SK-N-MC (cell line): ENCODE data around the gene SHMT1.
"Not testable (repeated sequence)": the region's sequence is repeated elsewhere in the genome, so short reads cannot be mapped to it uniquely, and the experiment has no call there.

Experiments used
- DNase-seq: peaks from one replicate; pipeline ENCODE4 v3.0.0-alpha.2; 2011; ENCODE audit warnings: low read depth, low spot score
- H3K27ac ChIP-seq: fragments of 200-600 bp; sonication (generic); 2 replicates; pipeline ENCODE4 v1.5.1; 2016; ENCODE audit warnings: mixed run types
- H3K36me3 ChIP-seq: fragments of 200-600 bp; sonication (generic); 2 replicates; pipeline ENCODE4 v1.6.1; 2017; ENCODE audit warnings: antibody characterized with exemption, low read length, mixed read lengths; ENCODE audit not compliant: insufficient read depth
- H3K4me3 ChIP-seq: fragments of 200-600 bp; sonication (generic); 2 replicates; pipeline ENCODE4 v1.5.1; 2016
- H3K9ac ChIP-seq: fragments of 200-600 bp; sonication (generic); 2 replicates; pipeline ENCODE4 v1.8.0; 2017; ENCODE audit warnings: mixed run types, mixed read lengths; ENCODE audit not compliant: insufficient read length
- H3K9me3 ChIP-seq: fragments of 200-600 bp; sonication (generic); 2 replicates; pipeline ENCODE4 v1.6.1; 2017; ENCODE audit warnings: low read depth, mild to moderate bottlenecking, antibody characterized with exemption, low read length, moderate library complexity, mixed read lengths
- EZH2 ChIP-seq: fragments of 200-600 bp; sonication (generic); IDR thresholded peaks from one replicate; pipeline ENCODE4 v1.6.1; 2017; ENCODE audit warnings: antibody characterized with exemption
- FOXP2 ChIP-seq: optimal IDR thresholded peaks from 2 replicates; pipeline ENCODE3; 2011; ENCODE audit warnings: mild to moderate bottlenecking, moderate library complexity; ENCODE audit not compliant: insufficient read depth; ENCODE audit errors: extremely low read length, control extremely low read depth
- POLR2AphosphoS5 ChIP-seq: IDR thresholded peaks from 2 replicates; pipeline ENCODE4 v1.6.1; 2012; ENCODE audit warnings: mild to moderate bottlenecking, low read depth, low read length, borderline replicate concordance

The SHMT1 gene

GRCh38 chr17:18382441-18383078 lies 19.2 kb upstream of the SHMT1 start:
- H3K27ac ChIP-seq = no peak overlapping the region
- no peak overlapping the region for H3K9ac ChIP-seq
- no peaks in the 10 kb centered on the region for H3K36me3 ChIP-seq
- no peaks in the 10 kb centered on the region for H3K9me3 ChIP-seq
- DNase-seq = no peak
- no peak for TF ChIP-seq EZH2
- no peak for TF ChIP-seq FOXP2
- no peak for TF ChIP-seq POLR2AphosphoS5
- H3K4me3 ChIP-seq = no peak overlapping the region

- TF ChIP-seq EZH2 (no peak), FOXP2 (no peak), POLR2AphosphoS5 (no peak)
- no peaks in the 10 kb centered on the region for H3K9me3 ChIP-seq
- DNase-seq = no peak
Measured at GRCh38 chr17:18381953-18382245, 18.5 kb upstream of the SHMT1 start.

GRCh38 chr17:18381158-18381952 lies 18.0 kb upstream of the SHMT1 start:
- no peak for DNase-seq
- H3K36me3 ChIP-seq = no peaks in the 10 kb centered on the region

More at GRCh38 chr17:18381953-18382245, 18.5 kb upstream of the SHMT1 start:
- H3K36me3 ChIP-seq = no peaks in the 10 kb centered on the region
- H3K4me3 ChIP-seq = no peak overlapping the region
- H3K9ac ChIP-seq = no peak overlapping the region
- H3K27ac ChIP-seq = no peak overlapping the region

GRCh38 chr17:18380471-18381157 lies 17.3 kb upstream of the SHMT1 start:
- no peaks in the 10 kb centered on the region for H3K9me3 ChIP-seq

More at GRCh38 chr17:18381158-18381952, 18.0 kb upstream of the SHMT1 start:
- Histone ChIP-seq H3K9me3 (no peaks in the 10 kb centered on the region), H3K4me3 (no peak overlapping the region), H3K27ac (no peak overlapping the region), H3K9ac (no peak overlapping the region)
- no peak for TF ChIP-seq EZH2
- TF ChIP-seq POLR2AphosphoS5 = no peak
- TF ChIP-seq FOXP2 = no peak

GRCh38 chr17:18379246-18380146 lies 16.1 kb upstream of the SHMT1 start:
- Histone ChIP-seq H3K9ac (no peak overlapping the region), H3K4me3 (no peak overlapping the region), H3K9me3 (no peaks in the 10 kb centered on the region), H3K27ac (no peak overlapping the region), H3K36me3 (no peaks in the 10 kb centered on the region)
- no peak for TF ChIP-seq FOXP2
- no peak for TF ChIP-seq EZH2
- no peak for TF ChIP-seq POLR2AphosphoS5
- no peak for DNase-seq

More at GRCh38 chr17:18380471-18381157, 17.3 kb upstream of the SHMT1 start:
- no peak for TF ChIP-seq EZH2
- TF ChIP-seq POLR2AphosphoS5 = no peak
- no peak for TF ChIP-seq FOXP2
- H3K27ac ChIP-seq = no peak overlapping the region
- no peak overlapping the region for H3K9ac ChIP-seq
- no peaks in the 10 kb centered on the region for H3K36me3 ChIP-seq
- no peak overlapping the region for H3K4me3 ChIP-seq
- no peak for DNase-seq

GRCh38 chr17:18378614-18379013 lies 15.3 kb upstream of the SHMT1 start:
- not testable (repeated sequence) for H3K36me3 ChIP-seq, DNase-seq, H3K9ac ChIP-seq, H3K4me3 ChIP-seq, H3K27ac ChIP-seq, H3K9me3 ChIP-seq

- Histone ChIP-seq H3K9ac (no peak overlapping the region), H3K4me3 (no peak overlapping the region), H3K9me3 (no peaks in the 10 kb centered on the region), H3K27ac (no peak overlapping the region), H3K36me3 (no peaks in the 10 kb centered on the region)
- TF ChIP-seq FOXP2 = no peak
- TF ChIP-seq POLR2AphosphoS5 = no peak
- no peak for TF ChIP-seq EZH2
- DNase-seq = no peak
Measured at GRCh38 chr17:18378205-18378505, 14.8 kb upstream of the SHMT1 start.
